Stimulated activated CD4-positive, alpha-beta T cell treated with anti-CD3 and anti-CD28 coated beads, Interleukin-1b, Interleukin-23, amount 100 ng/mL, for 1 hour (primary cell): ENCODE data around the gene MZF1.

ENCODE experiments used
- DNase-seq, 2 donors: peaks; one replicate each; pipeline ENCODE4 v3.0.0-alpha.2; 2020; ENCODE audit warnings: low read depth in 2 of 2

The MZF1 gene

GRCh38 chr19:58513694-58514563 lies 59.2 kb downstream of the MZF1 start:
- peak; percentile 88 to 89 for DNase-seq

DNA sequence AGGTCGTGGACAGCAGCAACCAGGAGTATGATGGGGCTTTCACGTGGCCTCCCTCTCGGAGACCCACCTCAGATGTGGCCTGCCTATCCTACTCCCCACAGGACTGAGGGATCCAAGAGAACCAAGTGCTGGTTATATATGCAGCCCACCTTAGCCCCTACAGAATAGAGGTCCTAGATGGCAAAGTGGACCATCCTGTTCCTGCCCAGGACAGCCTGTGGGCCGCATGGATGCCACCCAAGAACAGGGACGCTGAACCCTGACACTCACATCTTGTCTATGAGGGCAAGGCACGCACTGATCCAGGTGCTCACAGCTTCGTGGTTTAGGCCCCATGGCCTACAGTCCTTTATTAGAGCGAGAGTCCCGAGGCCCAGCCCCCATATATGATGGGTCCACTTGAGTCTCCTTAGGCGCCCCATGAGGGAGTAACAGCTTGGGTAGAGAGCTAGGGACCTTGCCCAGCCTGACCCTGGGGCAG lies 59.9 kb downstream of the MZF1 start:
- no peak for DNase-seq
